Measurements from ENCODE around the gene BRD4.

BRD4 gene

DNA sequence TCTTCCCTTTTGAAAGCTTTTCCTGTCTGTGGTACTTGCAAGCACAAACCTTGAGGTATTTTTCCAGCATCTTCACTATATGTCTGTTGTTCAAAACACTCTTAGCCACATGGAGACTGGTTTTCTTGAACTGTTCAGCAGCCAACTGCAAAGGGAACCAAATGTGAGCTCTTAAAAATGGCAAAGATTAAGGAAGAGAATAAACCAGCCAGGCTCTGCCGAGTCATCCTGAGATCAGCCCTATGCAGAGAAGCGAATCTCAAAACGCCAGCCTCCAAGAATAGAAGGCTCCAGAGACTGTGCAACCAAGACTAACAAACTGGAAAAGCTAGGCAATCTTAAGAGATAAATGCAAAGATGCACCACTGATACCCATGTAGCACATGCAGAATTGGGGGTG is 26.6 kb upstream of the BRD4 start:
- H3K4me1 ChIP-seq (ENCODE audit: insufficient read depth, low read length) = no peaks in the 10 kb centered on the region
- no peak for TF ChIP-seq EZH2 (IDR thresholded peaks at IDR 0.05; ENCODE audit: borderline replicate concordance, low read depth, low read length, severe bottlenecking)
- TF ChIP-seq, protein P1, sequence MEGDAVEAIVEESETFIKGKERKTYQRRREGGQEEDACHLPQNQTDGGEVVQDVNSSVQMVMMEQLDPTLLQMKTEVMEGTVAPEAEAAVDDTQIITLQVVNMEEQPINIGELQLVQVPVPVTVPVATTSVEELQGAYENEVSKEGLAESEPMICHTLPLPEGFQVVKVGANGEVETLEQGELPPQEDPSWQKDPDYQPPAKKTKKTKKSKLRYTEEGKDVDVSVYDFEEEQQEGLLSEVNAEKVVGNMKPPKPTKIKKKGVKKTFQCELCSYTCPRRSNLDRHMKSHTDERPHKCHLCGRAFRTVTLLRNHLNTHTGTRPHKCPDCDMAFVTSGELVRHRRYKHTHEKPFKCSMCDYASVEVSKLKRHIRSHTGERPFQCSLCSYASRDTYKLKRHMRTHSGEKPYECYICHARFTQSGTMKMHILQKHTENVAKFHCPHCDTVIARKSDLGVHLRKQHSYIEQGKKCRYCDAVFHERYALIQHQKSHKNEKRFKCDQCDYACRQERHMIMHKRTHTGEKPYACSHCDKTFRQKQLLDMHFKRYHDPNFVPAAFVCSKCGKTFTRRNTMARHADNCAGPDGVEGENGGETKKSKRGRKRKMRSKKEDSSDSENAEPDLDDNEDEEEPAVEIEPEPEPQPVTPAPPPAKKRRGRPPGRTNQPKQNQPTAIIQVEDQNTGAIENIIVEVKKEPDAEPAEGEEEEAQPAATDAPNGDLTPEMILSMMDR (IDR thresholded peaks at IDR 0.05; ENCODE audit: borderline replicate concordance, extremely low read depth, low read length, poor library complexity, severe bottlenecking) = no peak
- no peaks in the 10 kb centered on the region for H3K9me3 ChIP-seq (ENCODE audit: insufficient read depth, low read length, severe bottlenecking)
- peaks cover 4% of the 10 kb centered on the region; the same call in 1 of the 2 replicates for H3K79me2 ChIP-seq (ENCODE audit: insufficient read depth, low read length)
- no peak for ATAC-seq (ENCODE audit: insufficient read depth, low read depth)
- 0 out of 2 replicates have a peak, but pooled peaks cover 5% of the 10 kb centered on the region for H4K20me1 ChIP-seq (ENCODE audit: insufficient read depth, low read length)
- H3K27me3 ChIP-seq (ENCODE audit: insufficient read depth, low read length, poor library complexity) = no peaks in the 10 kb centered on the region
- H2AFZ ChIP-seq (ENCODE audit: low read depth, low read length) = no peak overlapping the region
- no peak overlapping the region for H3K4me2 ChIP-seq (ENCODE audit: insufficient read depth, low read length)
- no peak overlapping the region for H3K4me3 ChIP-seq (ENCODE audit: low read depth in 1 of 2, low read length in 2 of 2)
- no peak overlapping the region for H3K9ac ChIP-seq (ENCODE audit: low read depth, low read length)
- no peak overlapping the region for H3K27ac ChIP-seq (ENCODE audit: low read length)
- no peak for DNase-seq
- H3K36me3 ChIP-seq (ENCODE audit: insufficient read depth, low read length) = peaks cover 77% of the 10 kb centered on the region

DNA sequence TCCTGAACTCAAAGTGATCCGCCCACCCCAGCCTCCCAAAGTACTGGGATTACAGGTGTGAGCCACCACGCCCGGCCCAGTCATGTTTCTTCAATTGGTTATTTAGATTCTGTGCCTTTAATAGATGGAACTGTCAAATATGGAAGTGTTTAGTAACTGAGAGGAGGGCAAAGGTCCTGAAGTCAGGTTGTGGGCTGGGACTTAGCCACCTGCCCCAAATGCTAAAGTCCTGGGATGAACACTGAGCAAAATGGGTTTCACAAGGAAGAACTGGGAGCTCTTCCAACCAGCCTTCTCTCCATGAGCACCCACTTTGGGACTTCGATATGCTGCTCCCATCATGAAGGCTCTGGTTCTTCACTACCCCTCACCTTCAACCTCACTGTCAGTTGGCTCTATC is 25.6 kb upstream of the BRD4 start:
- H2AFZ ChIP-seq (ENCODE audit: low read depth, low read length) = no peak overlapping the region
- TF ChIP-seq, protein P1 (IDR thresholded peaks at IDR 0.05; ENCODE audit: borderline replicate concordance, extremely low read depth, low read length, poor library complexity, severe bottlenecking) = no peak
- TF ChIP-seq EZH2 (IDR thresholded peaks at IDR 0.05; ENCODE audit: borderline replicate concordance, low read depth, low read length, severe bottlenecking) = no peak
- 0 out of 2 replicates have a peak, but pooled peaks cover 5% of the 10 kb centered on the region for H4K20me1 ChIP-seq (ENCODE audit: insufficient read depth, low read length)
- H3K79me2 ChIP-seq (ENCODE audit: insufficient read depth, low read length) = peaks cover 4% of the 10 kb centered on the region; the same call in 1 of the 2 replicates
- no peak for ATAC-seq (ENCODE audit: insufficient read depth, low read depth)
- no peak for DNase-seq
- no peaks in the 10 kb centered on the region for H3K9me3 ChIP-seq (ENCODE audit: insufficient read depth, low read length, severe bottlenecking)
- no peak overlapping the region for H3K27ac ChIP-seq (ENCODE audit: low read length)
- no peaks in the 10 kb centered on the region for H3K27me3 ChIP-seq (ENCODE audit: insufficient read depth, low read length, poor library complexity)
- H3K4me3 ChIP-seq (ENCODE audit: low read depth in 1 of 2, low read length in 2 of 2) = no peak overlapping the region
- H3K36me3 ChIP-seq (ENCODE audit: insufficient read depth, low read length) = peaks cover 82% of the 10 kb centered on the region
- no peak overlapping the region for H3K9ac ChIP-seq (ENCODE audit: low read depth, low read length)
- H3K4me2 ChIP-seq (ENCODE audit: insufficient read depth, low read length) = no peak overlapping the region
- H3K4me1 ChIP-seq (ENCODE audit: insufficient read depth, low read length) = no peaks in the 10 kb centered on the region

DNA sequence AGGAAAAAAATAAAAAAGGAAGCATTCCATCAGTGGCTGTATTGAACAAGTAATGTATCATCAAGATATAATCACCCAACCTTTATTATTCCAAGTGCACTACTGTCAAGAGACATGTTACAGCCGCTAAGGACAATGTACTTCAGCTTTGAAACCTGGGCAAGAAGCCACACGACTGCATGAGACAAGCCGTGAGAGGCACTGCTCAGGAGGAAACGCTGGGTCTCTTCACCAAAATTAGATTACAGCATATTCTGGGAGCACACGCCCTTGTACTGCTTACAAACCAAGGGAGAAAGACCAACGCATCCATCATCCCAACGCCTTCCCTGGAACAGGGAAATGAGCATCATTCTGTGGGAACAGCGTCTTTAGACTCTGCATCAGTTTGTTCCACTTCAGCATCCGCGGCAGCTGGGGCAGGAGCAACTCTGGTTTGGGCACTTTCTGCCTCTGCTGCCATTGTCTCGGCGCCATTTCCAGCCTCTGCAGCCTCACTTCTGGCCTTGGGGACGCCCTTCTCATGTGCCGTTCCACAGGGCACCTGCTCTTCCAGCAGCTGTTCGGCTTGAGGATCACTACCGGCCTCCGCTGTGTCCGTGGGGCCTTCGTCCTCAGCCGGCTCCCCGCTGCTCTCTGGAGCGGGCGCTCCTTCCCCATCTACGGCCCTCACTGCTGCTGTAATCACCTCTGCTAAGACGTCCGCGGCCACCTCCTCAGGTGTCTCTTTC is 22.4 kb upstream of the BRD4 start:
- TF ChIP-seq, protein P1 (IDR thresholded peaks at IDR 0.05; ENCODE audit: borderline replicate concordance, extremely low read depth, low read length, poor library complexity, severe bottlenecking) = no peak
- no peak for TF ChIP-seq EZH2 (IDR thresholded peaks at IDR 0.05; ENCODE audit: borderline replicate concordance, low read depth, low read length, severe bottlenecking)
- Histone ChIP-seq H3K9me3 (ENCODE audit: insufficient read depth, low read length, severe bottlenecking) (no peaks in the 10 kb centered on the region), H3K79me2 (ENCODE audit: insufficient read depth, low read length) (peaks cover 4% of the 10 kb centered on the region; the same call in 1 of the 2 replicates), H3K27me3 (ENCODE audit: insufficient read depth, low read length, poor library complexity) (no peaks in the 10 kb centered on the region), H3K4me3 (ENCODE audit: low read depth in 1 of 2, low read length in 2 of 2) (no peak overlapping the region), H3K36me3 (ENCODE audit: insufficient read depth, low read length) (peaks cover 63% of the 10 kb centered on the region), H3K4me1 (ENCODE audit: insufficient read depth, low read length) (no peaks in the 10 kb centered on the region), H4K20me1 (ENCODE audit: insufficient read depth, low read length) (0 out of 2 replicates have a peak, but pooled peaks cover 5% of the 10 kb centered on the region), H2AFZ (ENCODE audit: low read depth, low read length) (no peak overlapping the region), H3K4me2 (ENCODE audit: insufficient read depth, low read length) (no peak overlapping the region), H3K9ac (ENCODE audit: low read depth, low read length) (no peak overlapping the region), H3K27ac (ENCODE audit: low read length) (no peak overlapping the region)
- ATAC-seq (ENCODE audit: insufficient read depth, low read depth) (no peak), DNase-seq (no peak)

Data from DND-41 (cell line).